GM12878 (cell line): ENCODE data around the gene PRX. TPM values are rescaled to one million over a fixed set of nuclear protein-coding genes. Genes with fewer than 3 reads are reported as not detected.
A peak's percentile ranks its signal among the peaks of the same experiment; 100 is the strongest.

Experiments used
- BHLHE40 ChIP-seq, 2 experiments: fragments of 450-650 bp in 1 of 2; IDR thresholded peaks; 2 replicates each; pipeline ENCODE4 v1.6.1; 2011 to 2017; ENCODE audit warnings: low read depth in 2 of 2, borderline replicate concordance in 1 of 2, improper control_type of control experiment in 1 of 2, low read length in 1 of 2, mild to moderate bottlenecking in 1 of 2
- CEBPB ChIP-seq, 2 experiments: fragments of 150-350 bp in 1 of 2; IDR thresholded peaks; 2 replicates each; pipeline ENCODE4 v1.6.1; 2012 to 2014; ENCODE audit warnings: low read depth in 2 of 2, low read length in 2 of 2, borderline replicate concordance in 1 of 2, inconsistent platforms in 1 of 2
- CHD4 ChIP-seq: fragments of 200-600 bp; sonication (generic); IDR thresholded peaks from 2 replicates; pipeline ENCODE4 v1.6.1; 2016; ENCODE audit warnings: mild to moderate bottlenecking
- EED ChIP-seq: sonication (generic); IDR thresholded peaks from 2 replicates; pipeline ENCODE4 v1.6.1; 2016; ENCODE audit warnings: antibody characterized with exemption, low read depth
- ESRRA ChIP-seq: IDR thresholded peaks from 2 replicates; pipeline ENCODE4 v1.6.1; 2012; ENCODE audit warnings: mild to moderate bottlenecking, low read length, improper control_type of control experiment
- ETV6 ChIP-seq, 2 experiments: fragments of 450-650 bp in 1 of 2; IDR thresholded peaks in 1 of 2; conservative IDR thresholded peaks in 1 of 2; 2 replicates each; pipeline ENCODE4 v1.6.1; 2014; ENCODE audit warnings: antibody characterized with exemption in 1 of 2, borderline replicate concordance in 1 of 2, low read depth in 1 of 2, mild to moderate bottlenecking in 1 of 2, moderate library complexity in 1 of 2
- HDGF ChIP-seq: fragments of 450-650 bp; IDR thresholded peaks from 2 replicates; pipeline ENCODE4 v1.6.1; 2016; ENCODE audit warnings: antibody characterized with exemption
- IKZF2 ChIP-seq, 2 experiments: fragments of 450-650 bp; IDR thresholded peaks; 2 replicates each; pipeline ENCODE4 v1.6.1; 2017; ENCODE audit warnings: mild to moderate bottlenecking in 2 of 2, moderate library complexity in 2 of 2
- IRF4 ChIP-seq: IDR thresholded peaks from 2 replicates; pipeline ENCODE4 v1.6.1; 2011; ENCODE audit warnings: low read depth, low read length
- NBN ChIP-seq: fragments of 450-650 bp; IDR thresholded peaks from 2 replicates; pipeline ENCODE4 v1.6.1; 2016
- NFYA ChIP-seq: IDR thresholded peaks from 2 replicates; pipeline ENCODE4 v1.6.1; 2011; ENCODE audit warnings: low read depth, mild to moderate bottlenecking, low read length, improper control_type of control experiment, borderline replicate concordance
- POLR2AphosphoS2 ChIP-seq: IDR thresholded peaks from 2 replicates; pipeline ENCODE4 v1.6.1; 2011; ENCODE audit warnings: low read depth, mild to moderate bottlenecking, low read length, improper control_type of control experiment, moderate library complexity
- STAT1 ChIP-seq: fragments of 450-650 bp; conservative IDR thresholded peaks from 2 replicates; pipeline ENCODE4 v1.6.1; 2014; ENCODE audit warnings: antibody characterized with exemption, mild to moderate bottlenecking
- ZNF622 ChIP-seq: fragments of 450-650 bp; IDR thresholded peaks from 2 replicates; pipeline ENCODE4 v1.6.1; 2017; ENCODE audit warnings: mild to moderate bottlenecking, inconsistent platforms
- polyA plus RNA-seq, 11 experiments: library from polyadenylated mRNA; depleted of rRNA in 4 of 11; unstranded in 6 of 11; stranded (reverse) in 5 of 11; fragments of >200 nt; fragmentation: Nextera tagmentation in 4 of 11; fragmentation: Illumina TruSeq in 1 of 11; extraction: Ambion mirVana in 4 of 11; extraction: Trizol in 1 of 11; gene quantifications; 1 replicate in 1 of 11; 2 replicates in 10 of 11; pipeline versions ENCODE4 v1.2.1 to v1.2.3, GENCODE V29; 2011 to 2016; ENCODE audit warnings: inconsistent platforms in 2 of 11, missing spikeins in 2 of 11, low read depth in 1 of 11
- total RNA-seq, 4 experiments: library from RNA; depleted of rRNA in 3 of 4; stranded (reverse); fragments of >200 nt in 3 of 4; fragmentation: Illumina TruSeq in 1 of 4; extraction: Trizol in 1 of 4; gene quantifications; 2 replicates each; pipeline versions ENCODE4 v1.2.1 to v1.2.3, GENCODE V29; 2013 to 2021
- TF ChIP-seq, protein P1 (sequence below): fragments of 450-650 bp; IDR thresholded peaks from 2 replicates; pipeline ENCODE4 v1.6.1; 2017; ENCODE audit warnings: low read depth, mild to moderate bottlenecking, moderate library complexity
- TF ChIP-seq, protein P2 (sequence below): IDR thresholded peaks from 2 replicates; pipeline ENCODE4 v1.6.1; 2012; ENCODE audit warnings: low read depth, low read length, improper control_type of control experiment
- TF ChIP-seq, protein P3 (sequence below): fragments of 450-650 bp; IDR thresholded peaks from 2 replicates; pipeline ENCODE4 v1.6.1; 2017; ENCODE audit warnings: mild to moderate bottlenecking

The PRX gene
- total and polyA plus RNA-seq, 10 of the 15 experiments (the other 5 are each of a cell fraction or from before 2014, with no cell fraction given): 0.02 to 1.4 (median 0.54) TPM; not detected in 1

DNA sequence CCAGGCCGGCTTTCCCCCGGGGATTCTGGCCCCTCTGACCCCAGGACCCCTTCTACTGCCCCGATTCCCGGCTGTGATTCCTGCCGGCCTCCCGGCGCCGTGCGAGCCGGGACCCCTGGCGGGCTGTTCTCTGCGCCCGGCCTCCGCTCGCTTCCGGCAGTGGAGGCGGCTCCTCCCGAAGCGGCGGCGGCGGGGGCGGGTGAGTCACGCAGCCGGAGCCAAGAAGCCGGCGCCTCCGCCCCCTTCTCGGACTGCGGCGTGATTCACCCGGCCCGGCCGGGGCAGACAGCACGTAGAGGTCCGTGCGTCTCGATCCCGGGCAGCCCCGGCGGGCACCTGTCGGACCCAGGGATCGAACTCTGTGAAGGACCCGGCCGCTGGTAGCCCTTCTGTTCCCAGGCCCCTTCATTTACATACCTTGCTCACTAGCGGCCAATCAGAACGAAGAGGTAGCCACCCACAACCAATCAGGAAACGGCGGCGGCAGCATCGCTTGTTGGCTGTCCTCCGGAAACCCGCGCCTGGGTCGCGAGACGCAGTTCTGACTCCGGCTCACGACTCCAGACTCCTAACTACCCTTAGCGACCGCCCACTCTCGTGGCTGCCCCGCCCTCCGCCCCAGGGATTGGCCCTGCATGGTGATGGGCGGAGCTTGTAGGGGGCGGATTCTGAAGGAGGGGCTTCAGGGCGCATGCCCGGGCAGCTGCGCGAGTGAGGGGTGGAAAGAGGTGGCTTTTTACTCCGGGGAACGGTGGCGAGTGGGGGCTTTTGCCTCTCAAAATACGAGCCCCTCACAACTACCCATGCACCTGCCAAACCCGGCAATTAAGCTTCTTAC lies 12.5 kb upstream of the PRX start, which contains the start of gene SERTAD1 (continued):
- TF ChIP-seq ZNF622 (no peak), ETV6 (conservative IDR thresholded peaks at IDR 0.05 in 1 of 2, IDR thresholded peaks at IDR 0.05 in 1 of 2; ENCODE audit: borderline replicate concordance in 1 of 2, low read depth in 1 of 2) (no peak), POLR2AphosphoS2 (peak; percentile 96), ESRRA (no peak), CHD4 (no peak), BHLHE40 (IDR thresholded peaks at IDR 0.05; ENCODE audit: borderline replicate concordance in 1 of 2, low read depth in 2 of 2, low read length in 1 of 2) (peak; percentile 60 to 79; a peak in 2 of 4 replicates), CEBPB (IDR thresholded peaks at IDR 0.05; ENCODE audit: borderline replicate concordance in 1 of 2, low read depth in 2 of 2, low read length in 2 of 2) (no peak), STAT1 (0 out of 2 replicates have a peak, but pooled peaks have one; percentile 49), NBN (peak; percentile 36; the same call in 1 of the 2 replicates), NFYA (peak; percentile 4; the same call in 1 of the 2 replicates), HDGF (no peak; the same call in 1 of the 2 replicates), IKZF2 (IDR thresholded peaks at IDR 0.05) (peak; percentile 39 to 61; a peak in 2 of 4 replicates), IRF4 (no peak), EED (no peak)
- TF ChIP-seq, protein P1, sequence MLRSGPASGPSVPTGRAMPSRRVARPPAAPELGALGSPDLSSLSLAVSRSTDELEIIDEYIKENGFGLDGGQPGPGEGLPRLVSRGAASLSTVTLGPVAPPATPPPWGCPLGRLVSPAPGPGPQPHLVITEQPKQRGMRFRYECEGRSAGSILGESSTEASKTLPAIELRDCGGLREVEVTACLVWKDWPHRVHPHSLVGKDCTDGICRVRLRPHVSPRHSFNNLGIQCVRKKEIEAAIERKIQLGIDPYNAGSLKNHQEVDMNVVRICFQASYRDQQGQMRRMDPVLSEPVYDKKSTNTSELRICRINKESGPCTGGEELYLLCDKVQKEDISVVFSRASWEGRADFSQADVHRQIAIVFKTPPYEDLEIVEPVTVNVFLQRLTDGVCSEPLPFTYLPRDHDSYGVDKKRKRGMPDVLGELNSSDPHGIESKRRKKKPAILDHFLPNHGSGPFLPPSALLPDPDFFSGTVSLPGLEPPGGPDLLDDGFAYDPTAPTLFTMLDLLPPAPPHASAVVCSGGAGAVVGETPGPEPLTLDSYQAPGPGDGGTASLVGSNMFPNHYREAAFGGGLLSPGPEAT: no peak
- TF ChIP-seq, protein P2, sequence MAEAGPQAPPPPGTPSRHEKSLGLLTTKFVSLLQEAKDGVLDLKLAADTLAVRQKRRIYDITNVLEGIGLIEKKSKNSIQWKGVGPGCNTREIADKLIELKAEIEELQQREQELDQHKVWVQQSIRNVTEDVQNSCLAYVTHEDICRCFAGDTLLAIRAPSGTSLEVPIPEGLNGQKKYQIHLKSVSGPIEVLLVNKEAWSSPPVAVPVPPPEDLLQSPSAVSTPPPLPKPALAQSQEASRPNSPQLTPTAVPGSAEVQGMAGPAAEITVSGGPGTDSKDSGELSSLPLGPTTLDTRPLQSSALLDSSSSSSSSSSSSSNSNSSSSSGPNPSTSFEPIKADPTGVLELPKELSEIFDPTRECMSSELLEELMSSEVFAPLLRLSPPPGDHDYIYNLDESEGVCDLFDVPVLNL: no peak
- TF ChIP-seq, protein P3, sequence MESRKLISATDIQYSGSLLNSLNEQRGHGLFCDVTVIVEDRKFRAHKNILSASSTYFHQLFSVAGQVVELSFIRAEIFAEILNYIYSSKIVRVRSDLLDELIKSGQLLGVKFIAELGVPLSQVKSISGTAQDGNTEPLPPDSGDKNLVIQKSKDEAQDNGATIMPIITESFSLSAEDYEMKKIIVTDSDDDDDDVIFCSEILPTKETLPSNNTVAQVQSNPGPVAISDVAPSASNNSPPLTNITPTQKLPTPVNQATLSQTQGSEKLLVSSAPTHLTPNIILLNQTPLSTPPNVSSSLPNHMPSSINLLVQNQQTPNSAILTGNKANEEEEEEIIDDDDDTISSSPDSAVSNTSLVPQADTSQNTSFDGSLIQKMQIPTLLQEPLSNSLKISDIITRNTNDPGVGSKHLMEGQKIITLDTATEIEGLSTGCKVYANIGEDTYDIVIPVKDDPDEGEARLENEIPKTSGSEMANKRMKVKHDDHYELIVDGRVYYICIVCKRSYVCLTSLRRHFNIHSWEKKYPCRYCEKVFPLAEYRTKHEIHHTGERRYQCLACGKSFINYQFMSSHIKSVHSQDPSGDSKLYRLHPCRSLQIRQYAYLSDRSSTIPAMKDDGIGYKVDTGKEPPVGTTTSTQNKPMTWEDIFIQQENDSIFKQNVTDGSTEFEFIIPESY: no peak
